ENCODE measurements around the gene AKNAD1. TPM values are rescaled to one million over a fixed set of nuclear protein-coding genes. Genes with fewer than 3 reads are reported as not detected.

AKNAD1 gene
- total RNA-seq, 1 experiment from 2014 or later, result not detected

- Mint-ChIP-seq H3K9me3 (ENCODE audit: unreplicated experiment) (no peaks in the 10 kb centered on the region), H3K27ac (ENCODE audit: unreplicated experiment) (no peak overlapping the region), H3K27me3 (ENCODE audit: insufficient read depth, unreplicated experiment) (no peaks in the 10 kb centered on the region), H3K4me3 (ENCODE audit: unreplicated experiment) (no peak overlapping the region), H3K36me3 (ENCODE audit: insufficient read depth, unreplicated experiment) (no peaks in the 10 kb centered on the region), H3K4me1 (ENCODE audit: low read depth, unreplicated experiment) (no peaks in the 10 kb centered on the region)
- Histone ChIP-seq H3K9me3 (no peaks in the 10 kb centered on the region), H3K27me3 (replicated peaks; ENCODE audit: control insufficient read depth, insufficient read depth, low read length) (no peaks in the 10 kb centered on the region), H3K4me1 (peaks cover 9% of the 10 kb centered on the region; the same call in 1 of the 2 replicates), H3K4me3 (ENCODE audit: low read depth, low read length) (no peak overlapping the region), H3K36me3 (ENCODE audit: control insufficient read depth, insufficient read depth, low read length) (no peaks in the 10 kb centered on the region)
- ChIA-PET CTCF (no interaction called here), POLR2A (no interaction called here)
- DNase-seq, result no peak
- TF ChIP-seq, protein P1, sequence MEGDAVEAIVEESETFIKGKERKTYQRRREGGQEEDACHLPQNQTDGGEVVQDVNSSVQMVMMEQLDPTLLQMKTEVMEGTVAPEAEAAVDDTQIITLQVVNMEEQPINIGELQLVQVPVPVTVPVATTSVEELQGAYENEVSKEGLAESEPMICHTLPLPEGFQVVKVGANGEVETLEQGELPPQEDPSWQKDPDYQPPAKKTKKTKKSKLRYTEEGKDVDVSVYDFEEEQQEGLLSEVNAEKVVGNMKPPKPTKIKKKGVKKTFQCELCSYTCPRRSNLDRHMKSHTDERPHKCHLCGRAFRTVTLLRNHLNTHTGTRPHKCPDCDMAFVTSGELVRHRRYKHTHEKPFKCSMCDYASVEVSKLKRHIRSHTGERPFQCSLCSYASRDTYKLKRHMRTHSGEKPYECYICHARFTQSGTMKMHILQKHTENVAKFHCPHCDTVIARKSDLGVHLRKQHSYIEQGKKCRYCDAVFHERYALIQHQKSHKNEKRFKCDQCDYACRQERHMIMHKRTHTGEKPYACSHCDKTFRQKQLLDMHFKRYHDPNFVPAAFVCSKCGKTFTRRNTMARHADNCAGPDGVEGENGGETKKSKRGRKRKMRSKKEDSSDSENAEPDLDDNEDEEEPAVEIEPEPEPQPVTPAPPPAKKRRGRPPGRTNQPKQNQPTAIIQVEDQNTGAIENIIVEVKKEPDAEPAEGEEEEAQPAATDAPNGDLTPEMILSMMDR (IDR thresholded peaks at IDR 0.05; ENCODE audit: insufficient read depth in 1 of 2, low read depth in 1 of 2, low read length in 1 of 2, severe bottlenecking in 1 of 2, unreplicated experiment in 1 of 2), result no peak
- BruUV-seq (replicated peaks), result no TSS peak
- intact Hi-C loops (cut with micrococcal nuclease; ENCODE audit: unreplicated experiment), result no loop called here
Measured at GRCh38 chr1:108824051-108824450, 32.8 kb downstream of the AKNAD1 start.

DNA sequence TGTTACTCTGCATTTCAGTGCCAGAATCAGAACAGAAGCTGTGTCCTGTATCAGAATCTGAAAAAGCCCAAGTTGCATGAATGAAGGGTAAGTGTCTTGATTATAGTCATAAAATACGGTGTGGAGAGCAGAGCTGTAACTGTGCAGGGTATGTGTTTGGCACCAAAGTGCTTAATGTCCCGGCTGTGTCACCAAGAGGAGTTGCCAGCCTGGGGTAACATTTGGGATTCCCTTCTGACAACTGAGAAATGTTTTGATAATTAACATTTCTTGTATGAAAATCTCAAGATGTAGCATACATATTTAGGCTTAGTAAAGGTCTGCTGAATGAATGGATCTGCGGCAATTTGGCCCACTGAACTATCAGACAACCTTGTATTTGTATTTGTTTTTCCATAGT, 33.3 kb downstream of the AKNAD1 start:
- H3K9me3 ChIP-seq, result no peaks in the 10 kb centered on the region
- Mint-ChIP-seq H3K9me3 (ENCODE audit: unreplicated experiment) (no peaks in the 10 kb centered on the region), H3K36me3 (ENCODE audit: insufficient read depth, unreplicated experiment) (no peaks in the 10 kb centered on the region), H3K4me1 (ENCODE audit: low read depth, unreplicated experiment) (no peaks in the 10 kb centered on the region), H3K27me3 (ENCODE audit: insufficient read depth, unreplicated experiment) (no peaks in the 10 kb centered on the region), H3K27ac (ENCODE audit: unreplicated experiment) (no peak overlapping the region), H3K4me3 (ENCODE audit: unreplicated experiment) (no peak overlapping the region)
- ChIA-PET CTCF (no interaction called here), POLR2A (no interaction called here)
- no peak for DNase-seq
- TF ChIP-seq, protein P1 (IDR thresholded peaks at IDR 0.05; ENCODE audit: insufficient read depth in 1 of 2, low read depth in 1 of 2, low read length in 1 of 2, severe bottlenecking in 1 of 2, unreplicated experiment in 1 of 2), result no peak
- intact Hi-C loops (cut with micrococcal nuclease; ENCODE audit: unreplicated experiment), result no loop called here
- peaks cover 4% of the 10 kb centered on the region; the same call in 1 of the 2 replicates for H3K4me1 ChIP-seq
- no TSS peak for BruUV-seq (replicated peaks)
- H3K36me3 ChIP-seq (ENCODE audit: control insufficient read depth, insufficient read depth, low read length), result no peaks in the 10 kb centered on the region
- H3K27me3 ChIP-seq (replicated peaks; ENCODE audit: control insufficient read depth, insufficient read depth, low read length), result no peaks in the 10 kb centered on the region
- H3K4me3 ChIP-seq (ENCODE audit: low read depth, low read length), result no peak overlapping the region

DNA sequence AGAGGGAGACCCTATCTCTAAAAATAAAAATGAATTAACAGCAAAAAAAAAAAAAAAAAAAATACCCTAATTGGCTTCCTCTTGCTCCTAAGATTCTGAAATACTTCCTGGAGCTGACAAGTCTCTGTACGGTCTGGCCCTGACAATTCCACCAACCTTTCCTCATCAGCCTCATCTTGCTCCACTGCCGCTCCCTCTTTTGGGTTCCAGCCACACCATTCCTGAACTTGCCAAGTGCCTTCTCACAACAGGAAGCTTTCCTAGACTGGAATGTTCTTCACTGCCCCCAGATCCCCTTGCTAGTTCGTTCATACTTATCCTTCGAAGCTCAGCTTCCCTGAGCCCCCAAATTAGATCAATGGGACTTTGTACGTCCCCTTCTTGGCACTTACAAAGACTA, 37.0 kb downstream of the AKNAD1 start:
- no TSS peak for BruUV-seq (replicated peaks)
- TF ChIP-seq, protein P1 (IDR thresholded peaks at IDR 0.05; ENCODE audit: insufficient read depth in 1 of 2, low read depth in 1 of 2, low read length in 1 of 2, severe bottlenecking in 1 of 2, unreplicated experiment in 1 of 2), result no peak
- CTCF ChIA-PET, result no interaction called here
- intact Hi-C loops (cut with micrococcal nuclease; ENCODE audit: unreplicated experiment), result no loop called here
- no peaks in the 10 kb centered on the region for H3K36me3 Mint-ChIP-seq (ENCODE audit: insufficient read depth, unreplicated experiment)
- no peak overlapping the region for H3K4me3 Mint-ChIP-seq (ENCODE audit: unreplicated experiment)
- H3K4me1 ChIP-seq, result 0 out of 2 replicates have a peak, but pooled peaks cover 3% of the 10 kb centered on the region
- H3K27ac Mint-ChIP-seq (ENCODE audit: unreplicated experiment), result no peak overlapping the region
- H3K4me1 Mint-ChIP-seq (ENCODE audit: low read depth, unreplicated experiment), result no peaks in the 10 kb centered on the region
- no peaks in the 10 kb centered on the region for H3K9me3 ChIP-seq
- POLR2A ChIA-PET, result no interaction called here
- H3K36me3 ChIP-seq (ENCODE audit: control insufficient read depth, insufficient read depth, low read length), result no peaks in the 10 kb centered on the region
- no peaks in the 10 kb centered on the region for H3K27me3 Mint-ChIP-seq (ENCODE audit: insufficient read depth, unreplicated experiment)
- no peak for DNase-seq
- no peaks in the 10 kb centered on the region for H3K27me3 ChIP-seq (replicated peaks; ENCODE audit: control insufficient read depth, insufficient read depth, low read length)
- no peaks in the 10 kb centered on the region for H3K9me3 Mint-ChIP-seq (ENCODE audit: unreplicated experiment)
- no peak overlapping the region for H3K4me3 ChIP-seq (ENCODE audit: low read depth, low read length)
